GM19238 (cell line): ENCODE results near the gene RPTOR.
A peak's percentile ranks its signal among the peaks of the same experiment; 100 is the strongest.
"Not testable (repeated sequence)": the region's sequence is repeated elsewhere in the genome, so short reads cannot be mapped to it uniquely, and the experiment has no call there.

Experiments
- DNase-seq: peaks from one replicate; pipeline ENCODE4 v3.0.0; 2011; ENCODE audit warnings: low spot score; ENCODE audit not compliant: insufficient read length

The RPTOR gene

GRCh38 chr17:80873307-80873951, 328.8 kb downstream of the RPTOR start:
- no peak for DNase-seq

GRCh38 chr17:80874866-80875445, 330.3 kb downstream of the RPTOR start:
- no peak for DNase-seq

GRCh38 chr17:80875480-80875995, 330.9 kb downstream of the RPTOR start:
- not testable (repeated sequence) for DNase-seq

DNA sequence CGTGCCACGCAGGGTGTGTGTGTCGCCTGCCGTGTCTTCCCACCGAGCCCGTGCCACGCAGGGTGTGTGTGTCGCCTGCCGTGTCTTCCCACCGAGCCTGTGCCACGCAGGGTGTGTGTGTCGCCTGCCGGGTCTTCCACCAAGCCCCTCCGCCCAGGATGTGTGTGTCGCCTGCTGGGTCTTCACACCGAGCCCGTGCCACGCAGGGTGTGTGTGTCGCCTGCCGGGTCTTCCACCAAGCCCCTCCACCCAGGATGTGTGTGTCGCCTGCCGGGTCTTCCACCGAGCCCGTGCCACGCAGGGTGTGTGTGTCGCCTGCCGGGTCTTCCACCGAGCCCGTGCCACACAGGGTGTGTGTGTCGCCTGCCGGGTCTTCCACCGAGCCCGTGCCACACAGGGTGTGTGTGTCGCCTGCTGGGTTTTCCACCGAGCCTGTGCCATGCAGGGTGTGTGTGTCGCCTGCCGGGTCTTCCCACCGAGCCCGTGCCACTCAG, 331.9 kb downstream of the RPTOR start:
- not testable (repeated sequence) for DNase-seq

- DNase-seq, result peak; percentile 87
Measured at GRCh38 chr17:80876950-80877728, 332.5 kb downstream of the RPTOR start.

DNA sequence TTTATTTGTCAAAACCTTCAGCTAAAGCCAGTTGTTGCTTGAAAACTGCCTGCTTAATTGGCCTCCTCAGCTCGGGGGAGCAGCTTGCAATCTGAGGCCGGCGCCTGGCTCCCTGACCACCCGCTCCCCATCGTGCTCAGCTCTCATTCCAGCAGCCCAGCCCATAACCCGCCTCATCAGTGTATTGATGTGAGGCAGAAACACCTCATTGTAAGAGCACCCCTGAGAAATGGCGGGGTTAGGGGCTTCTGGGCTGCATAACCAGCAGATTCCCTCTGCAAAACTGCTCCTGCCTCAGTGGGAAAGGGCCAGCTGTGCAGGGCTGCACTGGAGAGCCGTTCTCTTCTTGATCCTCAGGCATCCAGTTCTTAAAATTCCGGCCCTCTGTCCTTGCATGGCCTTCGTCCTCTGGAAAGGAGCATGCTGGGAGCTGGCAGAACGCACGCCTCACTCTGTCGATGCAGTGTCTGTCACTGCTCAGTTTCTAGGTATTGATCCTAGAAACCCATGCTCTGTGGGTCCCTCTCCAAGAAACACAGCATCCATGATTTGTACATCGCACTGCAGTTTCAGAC, 333.2 kb downstream of the RPTOR start:
- no peak for DNase-seq

GRCh38 chr17:80878876-80879722, 334.5 kb downstream of the RPTOR start:
- no peak for DNase-seq

GRCh38 chr17:80879723-80880647, 335.3 kb downstream of the RPTOR start:
- no peak for DNase-seq

GRCh38 chr17:80880648-80880985, 336.0 kb downstream of the RPTOR start:
- DNase-seq, result no peak

DNA sequence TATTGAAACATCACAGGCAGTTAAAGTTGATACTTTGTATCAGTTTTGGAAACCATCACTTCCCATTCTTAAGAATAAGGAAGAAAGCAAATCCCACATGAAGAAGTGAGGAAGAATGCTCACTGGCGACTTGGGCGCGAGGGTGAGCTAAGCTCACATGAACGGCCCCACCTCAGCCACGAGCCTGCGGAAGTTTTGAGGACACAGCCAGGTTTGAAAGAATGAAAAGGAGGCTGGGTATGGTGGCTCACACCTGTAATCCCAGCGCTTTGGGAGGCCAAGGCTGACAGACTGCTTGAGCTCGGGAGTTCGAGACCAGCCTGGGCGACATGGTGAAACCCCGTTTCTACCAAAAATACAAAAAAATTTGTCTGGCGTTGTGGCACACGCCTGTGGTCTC, 336.7 kb downstream of the RPTOR start:
- no peak for DNase-seq

GRCh38 chr17:80882323-80882722, 337.7 kb downstream of the RPTOR start:
- no peak for DNase-seq

- no peak for DNase-seq
Measured at GRCh38 chr17:80882926-80883685, 338.5 kb downstream of the RPTOR start.

DNA sequence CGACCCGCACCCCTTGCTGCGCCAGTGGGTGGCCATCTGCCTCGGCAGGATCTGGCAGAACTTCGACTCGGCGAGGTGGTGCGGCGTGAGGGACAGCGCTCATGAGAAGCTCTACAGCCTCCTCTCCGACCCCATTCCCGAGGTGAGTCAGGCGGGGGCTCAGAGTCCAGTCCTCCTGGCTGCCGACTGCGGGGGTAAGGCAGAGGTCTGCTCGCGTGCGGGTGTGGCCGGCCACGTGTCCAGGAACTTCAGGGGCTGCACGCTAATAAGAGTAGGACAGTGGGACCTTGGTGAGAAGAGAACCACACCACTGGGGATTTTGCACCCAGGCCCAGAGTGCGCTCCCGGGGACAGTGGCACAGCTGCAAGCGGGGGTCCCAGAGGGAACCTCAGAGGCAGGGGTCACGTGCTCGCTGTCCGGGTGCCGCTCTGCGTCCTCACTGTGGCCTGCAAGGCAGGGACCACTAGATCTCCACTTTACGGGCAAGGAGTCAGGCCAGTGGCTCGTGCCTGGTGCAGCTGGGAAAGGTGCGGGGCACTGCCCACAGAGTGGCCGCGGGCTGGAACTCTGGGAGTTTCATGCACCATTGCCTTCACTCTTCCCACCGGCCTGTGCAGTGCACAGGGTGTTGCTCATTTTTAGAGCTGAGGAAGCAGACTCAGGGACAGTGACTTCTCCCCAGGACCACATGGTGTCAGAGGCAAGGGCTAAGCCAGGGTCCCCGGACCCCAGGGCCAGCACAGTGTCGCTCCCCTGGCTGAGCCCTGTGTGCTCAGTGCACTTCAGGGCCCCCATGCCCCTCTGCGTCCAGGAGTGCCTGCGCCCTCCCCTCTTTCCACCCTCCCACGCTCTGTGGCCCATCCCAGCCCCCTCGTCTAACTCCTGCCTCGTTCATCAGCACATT, 339.4 kb downstream of the RPTOR start:
- no peak for DNase-seq

- DNase-seq, result no peak
Measured at GRCh38 chr17:80884811-80885210, 340.2 kb downstream of the RPTOR start.

GRCh38 chr17:80885947-80886582, 341.4 kb downstream of the RPTOR start:
- no peak for DNase-seq

DNA sequence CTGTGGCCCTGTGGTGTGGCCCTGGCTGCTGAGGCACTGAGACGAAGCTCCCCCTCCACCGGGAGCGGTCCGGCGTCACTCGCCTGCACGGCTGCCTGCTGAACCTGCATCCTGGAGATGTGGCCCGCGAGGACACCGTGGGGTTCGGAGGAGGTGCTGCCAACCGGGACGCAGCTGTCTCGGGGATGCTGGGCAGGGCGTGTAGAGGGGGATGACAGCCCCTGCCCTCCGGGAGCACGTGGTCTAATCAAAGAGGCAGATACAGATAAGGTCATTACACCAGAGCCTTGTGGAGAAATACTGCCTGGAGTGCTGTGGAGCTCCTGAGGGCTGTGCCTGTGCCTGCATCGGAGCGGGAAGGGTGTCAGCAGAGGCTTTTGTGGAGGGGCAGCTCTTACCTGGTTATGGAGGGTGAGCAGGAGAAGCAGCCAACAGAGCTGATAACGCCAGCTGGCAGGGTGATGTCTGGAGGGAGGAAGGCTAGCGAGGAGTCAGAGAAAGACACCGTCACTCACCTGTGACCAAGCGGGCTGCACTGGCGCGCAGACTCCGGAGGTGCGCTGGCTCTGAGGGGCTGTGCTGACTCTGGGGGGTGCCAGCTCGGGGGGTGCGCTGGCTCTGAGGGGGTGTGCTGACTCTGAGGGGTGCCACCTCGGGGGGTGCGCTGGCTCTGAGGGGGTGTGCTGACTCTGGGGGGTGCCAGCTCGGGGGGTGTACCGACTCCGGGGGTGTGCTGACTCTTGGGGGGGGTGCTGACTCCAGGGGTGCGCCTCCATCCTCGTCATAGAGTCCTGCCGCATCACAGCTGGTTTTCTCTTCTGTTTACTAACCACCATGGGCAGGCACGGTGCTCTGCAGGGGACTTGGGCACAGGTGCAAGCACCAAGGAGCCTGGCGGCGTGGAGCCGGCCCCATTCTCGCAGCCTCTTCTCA, 342.3 kb downstream of the RPTOR start:
- no peak for DNase-seq
